ENCODE measurements around the gene CDT1.

Gene CDT1

GRCh38 chr16:88831838-88832237 lies 28.2 kb downstream of the CDT1 start:
- no peak overlapping the region for H3K4me3 ChIP-seq (ENCODE audit: low read length)
- no peak overlapping the region for H3K23ac ChIP-seq (ENCODE audit: low read length)
- no peak overlapping the region for H3K18ac ChIP-seq (ENCODE audit: low read length)
- no peak for DNase-seq
- no peaks in the 10 kb centered on the region for H3K27me3 ChIP-seq (ENCODE audit: insufficient read depth, low read length, poor library complexity)
- no peak overlapping the region for H3K4ac ChIP-seq (ENCODE audit: low read depth, low read length)
- no peaks in the 10 kb centered on the region for H3K36me3 ChIP-seq (ENCODE audit: control insufficient read depth, insufficient read depth, low read length)
- no peaks in the 10 kb centered on the region for H3K79me2 ChIP-seq (ENCODE audit: control insufficient read depth, insufficient read depth, low read length)
- no peaks in the 10 kb centered on the region for H3K4me1 ChIP-seq (ENCODE audit: control insufficient read depth, low read depth, low read length)
- whole genome bisulfite sequencing (ENCODE audit: extremely low coverage, insufficient coverage, low lambda C conversion rate), result no CpG with 5 or more reads among the region's 13 CpGs
- no peak overlapping the region for H2BK120ac ChIP-seq (ENCODE audit: low read depth, low read length)
- H2BK5ac ChIP-seq (ENCODE audit: low read length), result no peak overlapping the region
- H4K8ac ChIP-seq (ENCODE audit: low read depth, low read length), result no peak overlapping the region
- no peaks in the 10 kb centered on the region for H3K79me1 ChIP-seq (ENCODE audit: low read length)
- no peak overlapping the region for H4K5ac ChIP-seq (ENCODE audit: low read length)
- H3K4me2 ChIP-seq (ENCODE audit: low read length), result no peak overlapping the region
- H2AK5ac ChIP-seq (ENCODE audit: low read length), result no peak overlapping the region
- peak overlapping the region; percentile 25 for H3K56ac ChIP-seq (ENCODE audit: low read length)
- H3K9ac ChIP-seq (ENCODE audit: low read length), result no peak overlapping the region
- H2BK15ac ChIP-seq (replicated peaks; ENCODE audit: low read depth), result no peak overlapping the region
- H3K27ac ChIP-seq (ENCODE audit: low read depth, low read length), result no peak overlapping the region

- DNase-seq, result no peak
- H2BK120ac ChIP-seq (ENCODE audit: low read depth, low read length), result no peak overlapping the region
- no peak overlapping the region for H3K4me2 ChIP-seq (ENCODE audit: low read length)
- H3K4ac ChIP-seq (ENCODE audit: low read depth, low read length), result no peak overlapping the region
- H4K5ac ChIP-seq (ENCODE audit: low read length), result no peak overlapping the region
- H3K4me3 ChIP-seq (ENCODE audit: low read length), result no peak overlapping the region
- H2BK5ac ChIP-seq (ENCODE audit: low read length), result no peak overlapping the region
- no peak overlapping the region for H2BK15ac ChIP-seq (replicated peaks; ENCODE audit: low read depth)
- H3K23ac ChIP-seq (ENCODE audit: low read length), result no peak overlapping the region
- no peaks in the 10 kb centered on the region for H3K27me3 ChIP-seq (ENCODE audit: insufficient read depth, low read length, poor library complexity)
- no peaks in the 10 kb centered on the region for H3K4me1 ChIP-seq (ENCODE audit: control insufficient read depth, low read depth, low read length)
- H3K27ac ChIP-seq (ENCODE audit: low read depth, low read length), result no peak overlapping the region
- H3K18ac ChIP-seq (ENCODE audit: low read length), result no peak overlapping the region
- no peak overlapping the region for H3K9ac ChIP-seq (ENCODE audit: low read length)
- H4K8ac ChIP-seq (ENCODE audit: low read depth, low read length), result no peak overlapping the region
- H3K79me1 ChIP-seq (ENCODE audit: low read length), result no peaks in the 10 kb centered on the region
- no peak overlapping the region for H2AK5ac ChIP-seq (ENCODE audit: low read length)
- no peaks in the 10 kb centered on the region for H3K79me2 ChIP-seq (ENCODE audit: control insufficient read depth, insufficient read depth, low read length)
- WGBS (ENCODE audit: extremely low coverage, insufficient coverage, low lambda C conversion rate), result no CpG with 5 or more reads among the region's 13 CpGs
- H3K56ac ChIP-seq (ENCODE audit: low read length), result no peak overlapping the region
- H3K36me3 ChIP-seq (ENCODE audit: control insufficient read depth, insufficient read depth, low read length), result no peaks in the 10 kb centered on the region
These were observed 29.5 kb downstream of the CDT1 start for GRCh38 chr16:88833086-88833485.

- H3K27ac ChIP-seq (ENCODE audit: low read depth, low read length), result no peak overlapping the region
- no peak overlapping the region for H2AK5ac ChIP-seq (ENCODE audit: low read length)
- H3K18ac ChIP-seq (ENCODE audit: low read length), result no peak overlapping the region
- no peak overlapping the region for H3K4ac ChIP-seq (ENCODE audit: low read depth, low read length)
- no peaks in the 10 kb centered on the region for H3K4me1 ChIP-seq (ENCODE audit: control insufficient read depth, low read depth, low read length)
- H3K79me2 ChIP-seq (ENCODE audit: control insufficient read depth, insufficient read depth, low read length), result no peaks in the 10 kb centered on the region
- no peak overlapping the region for H2BK120ac ChIP-seq (ENCODE audit: low read depth, low read length)
- no peaks in the 10 kb centered on the region for H3K27me3 ChIP-seq (ENCODE audit: insufficient read depth, low read length, poor library complexity)
- H3K56ac ChIP-seq (ENCODE audit: low read length), result no peak overlapping the region
- no peak overlapping the region for H3K4me3 ChIP-seq (ENCODE audit: low read length)
- no CpG with 5 or more reads among the region's 13 CpGs for WGBS (ENCODE audit: extremely low coverage, insufficient coverage, low lambda C conversion rate)
- no peak overlapping the region for H3K9ac ChIP-seq (ENCODE audit: low read length)
- H3K79me1 ChIP-seq (ENCODE audit: low read length), result no peaks in the 10 kb centered on the region
- no peak for DNase-seq
- H4K5ac ChIP-seq (ENCODE audit: low read length), result no peak overlapping the region
- H2BK5ac ChIP-seq (ENCODE audit: low read length), result no peak overlapping the region
- H3K23ac ChIP-seq (ENCODE audit: low read length), result no peak overlapping the region
- H3K4me2 ChIP-seq (ENCODE audit: low read length), result no peak overlapping the region
- no peak overlapping the region for H4K8ac ChIP-seq (ENCODE audit: low read depth, low read length)
- H2BK15ac ChIP-seq (replicated peaks; ENCODE audit: low read depth), result no peak overlapping the region
- no peaks in the 10 kb centered on the region for H3K36me3 ChIP-seq (ENCODE audit: control insufficient read depth, insufficient read depth, low read length)
These were observed 31.1 kb downstream of the CDT1 start for GRCh38 chr16:88834670-88835069.

GRCh38 chr16:88835383-88835782 lies 31.8 kb downstream of the CDT1 start:
- H3K79me2 ChIP-seq (ENCODE audit: control insufficient read depth, insufficient read depth, low read length), result no peaks in the 10 kb centered on the region
- DNase-seq, result no peak
- no peak overlapping the region for H3K4me3 ChIP-seq (ENCODE audit: low read length)
- H4K5ac ChIP-seq (ENCODE audit: low read length), result no peak overlapping the region
- no peaks in the 10 kb centered on the region for H3K4me1 ChIP-seq (ENCODE audit: control insufficient read depth, low read depth, low read length)
- H3K79me1 ChIP-seq (ENCODE audit: low read length), result no peaks in the 10 kb centered on the region
- H3K9ac ChIP-seq (ENCODE audit: low read length), result no peak overlapping the region
- H2BK5ac ChIP-seq (ENCODE audit: low read length), result no peak overlapping the region
- H3K36me3 ChIP-seq (ENCODE audit: control insufficient read depth, insufficient read depth, low read length), result no peaks in the 10 kb centered on the region
- no peaks in the 10 kb centered on the region for H3K27me3 ChIP-seq (ENCODE audit: insufficient read depth, low read length, poor library complexity)
- H2BK120ac ChIP-seq (ENCODE audit: low read depth, low read length), result no peak overlapping the region
- H3K4me2 ChIP-seq (ENCODE audit: low read length), result no peak overlapping the region
- no peak overlapping the region for H2BK15ac ChIP-seq (replicated peaks; ENCODE audit: low read depth)
- H3K23ac ChIP-seq (ENCODE audit: low read length), result no peak overlapping the region
- no peak overlapping the region for H2AK5ac ChIP-seq (ENCODE audit: low read length)
- no peak overlapping the region for H3K27ac ChIP-seq (ENCODE audit: low read depth, low read length)
- H3K56ac ChIP-seq (ENCODE audit: low read length), result no peak overlapping the region
- WGBS (ENCODE audit: extremely low coverage, insufficient coverage, low lambda C conversion rate), result no CpG with 5 or more reads among the region's 11 CpGs
- no peak overlapping the region for H3K18ac ChIP-seq (ENCODE audit: low read length)
- H3K4ac ChIP-seq (ENCODE audit: low read depth, low read length), result no peak overlapping the region
- no peak overlapping the region for H4K8ac ChIP-seq (ENCODE audit: low read depth, low read length)

GRCh38 chr16:88835818-88836217 lies 32.2 kb downstream of the CDT1 start:
- no peaks in the 10 kb centered on the region for H3K79me2 ChIP-seq (ENCODE audit: control insufficient read depth, insufficient read depth, low read length)
- H2AK5ac ChIP-seq (ENCODE audit: low read length), result no peak overlapping the region
- no peak overlapping the region for H2BK5ac ChIP-seq (ENCODE audit: low read length)
- H3K23ac ChIP-seq (ENCODE audit: low read length), result no peak overlapping the region
- no peak overlapping the region for H3K18ac ChIP-seq (ENCODE audit: low read length)
- no peak overlapping the region for H4K8ac ChIP-seq (ENCODE audit: low read depth, low read length)
- H3K79me1 ChIP-seq (ENCODE audit: low read length), result no peaks in the 10 kb centered on the region
- DNase-seq, result no peak
- H3K4me1 ChIP-seq (ENCODE audit: control insufficient read depth, low read depth, low read length), result no peaks in the 10 kb centered on the region
- WGBS (ENCODE audit: extremely low coverage, insufficient coverage, low lambda C conversion rate), result no CpG with 5 or more reads among the region's 33 CpGs
- no peak overlapping the region for H2BK15ac ChIP-seq (replicated peaks; ENCODE audit: low read depth)
- no peak overlapping the region for H3K56ac ChIP-seq (ENCODE audit: low read length)
- H4K5ac ChIP-seq (ENCODE audit: low read length), result no peak overlapping the region
- H3K27ac ChIP-seq (ENCODE audit: low read depth, low read length), result no peak overlapping the region
- H3K27me3 ChIP-seq (ENCODE audit: insufficient read depth, low read length, poor library complexity), result no peaks in the 10 kb centered on the region
- no peak overlapping the region for H3K4me3 ChIP-seq (ENCODE audit: low read length)
- no peaks in the 10 kb centered on the region for H3K36me3 ChIP-seq (ENCODE audit: control insufficient read depth, insufficient read depth, low read length)
- H3K4me2 ChIP-seq (ENCODE audit: low read length), result no peak overlapping the region
- no peak overlapping the region for H3K9ac ChIP-seq (ENCODE audit: low read length)
- H3K4ac ChIP-seq (ENCODE audit: low read depth, low read length), result no peak overlapping the region
- no peak overlapping the region for H2BK120ac ChIP-seq (ENCODE audit: low read depth, low read length)

- Histone ChIP-seq H3K4ac (ENCODE audit: low read depth, low read length) (no peak overlapping the region), H3K23ac (ENCODE audit: low read length) (no peak overlapping the region), H3K4me1 (ENCODE audit: control insufficient read depth, low read depth, low read length) (no peaks in the 10 kb centered on the region), H3K27me3 (ENCODE audit: insufficient read depth, low read length, poor library complexity) (no peaks in the 10 kb centered on the region), H3K9ac (ENCODE audit: low read length) (no peak overlapping the region), H2BK5ac (ENCODE audit: low read length) (no peak overlapping the region), H3K79me1 (ENCODE audit: low read length) (no peaks in the 10 kb centered on the region), H3K18ac (ENCODE audit: low read length) (no peak overlapping the region), H4K8ac (ENCODE audit: low read depth, low read length) (no peak overlapping the region), H3K79me2 (ENCODE audit: control insufficient read depth, insufficient read depth, low read length) (no peaks in the 10 kb centered on the region), H2BK120ac (ENCODE audit: low read depth, low read length) (no peak overlapping the region), H2AK5ac (ENCODE audit: low read length) (no peak overlapping the region), H3K4me3 (ENCODE audit: low read length) (no peak overlapping the region), H3K36me3 (ENCODE audit: control insufficient read depth, insufficient read depth, low read length) (no peaks in the 10 kb centered on the region), H3K4me2 (ENCODE audit: low read length) (no peak overlapping the region), H4K5ac (ENCODE audit: low read length) (no peak overlapping the region), H2BK15ac (replicated peaks; ENCODE audit: low read depth) (no peak overlapping the region), H3K27ac (ENCODE audit: low read depth, low read length) (no peak overlapping the region), H3K56ac (ENCODE audit: low read length) (no peak overlapping the region)
- DNase-seq, result no peak
- no CpG with 5 or more reads among the region's 17 CpGs for WGBS (ENCODE audit: extremely low coverage, insufficient coverage, low lambda C conversion rate)
These were observed 33.2 kb downstream of the CDT1 start for GRCh38 chr16:88836791-88837190.
